Activated CD8-positive, alpha-beta memory T cell treated with anti-CD3 and anti-CD28 coated beads, Interleukin-2, amount 50 U/mL, for 24 hours (primary cell): ENCODE results near the gene DUOX1.
"Not testable (repeated sequence)": the region's sequence is repeated elsewhere in the genome, so short reads cannot be mapped to it uniquely, and the experiment has no call there.

ENCODE experiments used
- DNase-seq: peaks from one replicate; pipeline ENCODE4 v3.0.0-alpha.2; 2020; ENCODE audit errors: extremely low read depth

DUOX1 gene

DNA sequence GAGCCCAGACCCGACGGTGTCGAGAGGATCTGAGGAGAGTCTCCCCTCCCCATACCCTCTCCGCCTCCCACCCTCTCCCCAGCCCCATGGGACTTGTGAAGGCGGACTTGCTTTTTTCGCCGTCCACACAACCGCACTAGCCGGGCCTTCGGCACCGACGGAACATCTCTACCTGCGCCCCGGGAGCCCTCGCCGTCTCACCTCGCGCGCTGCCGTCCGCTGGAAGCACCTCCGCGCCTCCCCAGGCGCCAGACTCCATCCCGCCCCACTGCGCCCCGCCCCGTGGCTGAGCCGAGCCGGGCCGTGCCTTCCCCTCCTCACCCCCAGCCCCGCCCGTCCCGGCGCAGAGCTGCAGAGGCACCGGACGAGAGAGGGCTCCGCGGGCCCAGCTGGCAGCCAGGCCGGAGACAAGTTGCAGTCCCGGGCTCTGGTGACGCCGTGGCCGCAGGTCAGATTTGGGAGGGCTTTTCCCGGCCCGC, at the start of gene DUOX1, which contains the start of gene DUOXA1:
TSS of gene DUOX1 (plus strand) at position 344 of the 479 bp plus-strand sequence. CDS start 1,973 bp downstream, outside the sequence.
TSS of gene DUOXA1 (minus strand) at position 229 of the 479 bp plus-strand sequence. CDS start 6,865 bp downstream, outside the sequence.
- DNase-seq, result no peak

DNA sequence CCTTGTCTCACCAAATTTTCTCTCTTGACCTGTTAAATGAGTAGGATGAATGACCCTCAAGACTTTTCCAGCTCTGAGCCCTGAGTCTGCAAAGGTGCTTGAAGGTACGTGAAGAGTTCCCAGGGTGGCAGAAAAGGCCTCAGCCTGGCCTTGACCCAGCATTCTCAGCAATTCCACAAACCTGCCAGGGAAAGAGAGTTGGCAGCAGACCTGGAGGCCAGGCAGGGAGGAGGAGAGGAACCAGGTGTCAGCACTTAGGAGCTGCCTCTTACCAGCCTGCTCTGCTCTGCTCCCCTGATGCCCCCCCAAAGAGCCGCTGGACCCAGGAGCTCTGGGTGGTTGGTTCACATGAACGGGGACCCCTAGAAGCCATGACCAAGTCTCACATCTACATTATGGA, 49.2 kb upstream of the DUOX1 start:
- DNase-seq, result not testable (repeated sequence)

DNA sequence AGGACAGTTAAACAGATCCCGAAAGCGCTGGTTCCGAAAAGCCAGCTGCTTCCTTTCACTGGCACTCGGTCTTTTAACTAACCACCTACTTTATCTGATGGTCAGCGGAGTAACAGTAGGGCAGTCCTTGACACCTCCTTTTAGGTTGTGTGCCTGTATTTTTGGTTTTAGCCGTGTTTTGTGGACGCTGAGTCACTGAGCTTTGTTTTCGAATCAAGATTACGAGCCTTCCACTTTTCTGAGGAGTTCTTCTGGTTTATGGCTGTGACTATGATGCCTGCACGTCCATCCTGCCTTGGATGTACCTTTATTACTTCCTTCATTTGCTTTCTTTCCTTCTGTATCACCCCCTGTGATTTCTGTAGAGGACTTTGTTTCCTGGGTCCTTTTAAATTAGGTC, 47.4 kb upstream of the DUOX1 start:
- not testable (repeated sequence) for DNase-seq

DNA sequence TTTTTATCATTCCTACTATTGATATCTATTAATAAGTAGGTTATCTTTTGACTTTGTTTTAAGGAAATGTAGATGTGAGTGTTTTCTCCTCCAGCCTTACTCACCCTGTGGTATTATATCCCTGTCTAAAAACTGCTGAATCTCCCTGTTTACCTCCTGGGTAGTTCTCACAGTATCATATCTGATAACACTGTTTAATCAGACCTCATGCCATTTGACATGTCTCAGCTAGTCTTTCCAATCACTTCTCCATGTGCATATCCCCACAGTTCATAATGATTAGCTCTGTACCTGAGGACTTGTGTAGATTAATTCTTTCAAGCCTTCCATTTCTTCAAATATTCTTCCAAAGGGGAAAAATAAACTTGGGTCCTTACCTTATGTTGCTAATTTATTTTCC, 46.6 kb upstream of the DUOX1 start:
- DNase-seq, result no peak

DNA sequence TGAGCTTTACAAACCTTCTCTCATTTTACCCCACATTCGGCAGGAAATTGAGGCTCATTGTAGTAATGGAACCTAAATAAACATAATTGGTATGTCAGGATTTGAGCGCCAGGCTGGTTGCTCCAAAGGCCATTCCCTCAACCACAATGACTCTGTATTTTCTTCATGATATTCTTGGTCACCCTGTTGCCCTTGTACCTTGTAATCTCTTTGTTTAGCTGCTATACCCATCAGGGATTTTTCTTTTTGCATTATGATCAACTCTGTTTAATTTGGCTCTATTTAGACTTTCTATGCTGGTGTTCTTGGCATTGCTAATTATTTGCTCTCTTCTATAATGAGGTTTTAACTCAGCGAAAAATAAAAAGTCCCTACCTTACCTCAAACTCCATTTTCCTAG, 45.6 kb upstream of the DUOX1 start:
- no peak for DNase-seq

DNA sequence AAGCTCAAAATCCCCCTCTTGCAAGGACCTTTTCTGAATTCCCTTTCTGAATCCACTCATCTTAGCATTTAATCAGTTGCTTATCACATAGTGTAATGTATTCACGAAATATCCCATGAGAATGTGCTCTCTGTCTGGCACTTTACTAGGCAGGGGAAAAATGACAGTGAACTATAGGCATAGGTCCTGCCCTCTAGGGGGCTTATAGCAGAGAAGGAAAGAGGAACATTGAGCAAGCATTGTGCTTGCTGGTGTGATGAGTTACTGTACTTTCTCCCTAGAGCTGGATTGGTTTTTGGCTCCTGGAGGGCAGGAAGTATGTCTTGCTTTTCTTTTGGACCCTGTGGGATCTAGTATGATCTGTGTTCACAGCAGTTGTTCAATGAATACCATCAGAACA, 42.3 kb upstream of the DUOX1 start:
- no peak for DNase-seq

DNA sequence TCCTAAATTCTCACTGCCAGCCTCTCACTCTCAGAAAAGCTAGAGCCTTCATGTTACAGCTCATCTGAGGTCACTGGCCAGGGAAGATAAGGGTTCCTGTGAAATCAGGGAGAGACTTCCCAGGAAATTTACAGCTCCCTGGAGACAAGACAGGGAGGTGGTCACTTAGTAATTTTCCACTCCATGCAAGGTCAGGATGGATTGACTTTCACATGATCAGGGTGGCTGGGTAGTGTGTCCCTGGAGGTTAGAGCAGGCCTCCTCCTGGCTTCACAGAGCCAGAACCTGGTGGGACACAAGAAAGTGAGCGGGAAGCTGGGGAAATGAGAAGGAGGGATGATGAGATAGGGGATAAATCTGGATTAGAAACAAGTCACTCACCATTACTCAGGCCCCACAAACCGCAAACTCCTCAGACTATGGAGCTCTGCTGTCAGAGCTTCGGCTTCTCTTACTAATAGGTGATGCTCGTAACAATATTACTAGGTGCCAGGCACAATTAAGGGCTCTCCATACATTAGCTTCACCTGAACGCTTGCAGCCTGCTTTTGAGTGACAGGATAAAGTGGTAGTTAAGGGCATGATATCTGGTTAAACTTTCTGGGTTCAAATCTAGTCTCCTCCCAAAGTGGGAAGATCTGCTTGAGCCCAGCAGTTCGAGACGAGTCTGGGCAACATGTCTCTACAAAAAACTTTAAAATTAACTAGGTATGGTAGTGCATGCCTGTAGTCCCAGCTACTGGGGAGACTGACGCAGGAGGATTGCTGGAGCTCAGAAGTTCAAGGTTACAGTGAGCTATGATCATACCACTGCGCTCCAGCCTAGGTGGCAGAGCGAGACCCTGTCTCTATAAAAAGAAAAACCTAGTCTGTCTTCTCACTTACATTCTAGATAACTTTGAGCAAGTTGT, 40.7 kb upstream of the DUOX1 start:
- no peak for DNase-seq

DNA sequence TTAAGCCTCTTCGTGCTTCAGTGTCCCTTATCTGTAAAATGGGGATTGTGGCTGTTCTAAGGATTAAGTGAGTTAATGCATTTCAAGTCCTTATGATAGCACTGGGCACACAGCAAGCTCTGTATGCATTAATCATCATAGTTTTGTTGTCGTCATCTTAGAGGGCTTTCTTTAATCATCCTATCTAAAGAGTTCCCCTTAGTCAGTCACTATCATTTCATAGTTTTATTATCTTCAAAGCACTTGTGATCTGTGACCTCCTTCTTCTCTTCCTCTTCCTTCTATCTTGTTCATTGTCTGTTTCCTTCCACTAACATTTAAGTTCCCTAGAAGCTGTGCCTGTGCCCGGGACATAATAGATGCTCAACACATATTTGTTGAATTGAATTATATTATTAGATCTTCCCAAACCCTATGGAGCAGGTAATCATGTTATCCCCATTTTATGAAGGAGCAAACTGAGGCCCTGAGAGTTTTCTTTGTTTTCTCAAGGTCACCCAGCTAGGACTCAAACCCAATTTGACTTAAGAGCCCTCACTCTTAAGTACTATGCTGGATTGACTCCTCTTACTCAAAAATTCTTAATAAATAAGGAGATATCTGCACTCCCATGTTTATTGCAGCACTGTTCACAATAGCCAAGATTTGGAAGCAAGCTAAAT, 40.0 kb upstream of the DUOX1 start:
- no peak for DNase-seq

DNA sequence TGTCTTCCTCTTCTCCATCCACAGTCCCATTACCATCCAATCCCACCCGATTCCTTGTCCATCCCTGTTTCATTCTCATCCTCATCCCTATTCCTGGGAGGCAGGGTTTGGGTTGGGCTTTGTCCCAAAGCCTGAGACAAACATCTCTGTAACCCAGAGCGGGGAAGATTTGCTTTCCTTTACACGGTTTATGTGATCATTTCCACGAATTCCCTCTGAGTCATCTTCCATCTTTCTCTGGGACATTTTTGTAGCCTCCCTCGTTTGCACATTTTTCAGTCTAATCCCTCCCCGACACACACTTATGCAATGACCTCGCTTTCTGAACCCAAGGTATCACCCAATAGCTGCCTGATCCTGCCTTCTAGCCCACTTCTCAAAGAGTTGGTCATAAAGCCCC, 38.6 kb upstream of the DUOX1 start:
- DNase-seq, result no peak

DNA sequence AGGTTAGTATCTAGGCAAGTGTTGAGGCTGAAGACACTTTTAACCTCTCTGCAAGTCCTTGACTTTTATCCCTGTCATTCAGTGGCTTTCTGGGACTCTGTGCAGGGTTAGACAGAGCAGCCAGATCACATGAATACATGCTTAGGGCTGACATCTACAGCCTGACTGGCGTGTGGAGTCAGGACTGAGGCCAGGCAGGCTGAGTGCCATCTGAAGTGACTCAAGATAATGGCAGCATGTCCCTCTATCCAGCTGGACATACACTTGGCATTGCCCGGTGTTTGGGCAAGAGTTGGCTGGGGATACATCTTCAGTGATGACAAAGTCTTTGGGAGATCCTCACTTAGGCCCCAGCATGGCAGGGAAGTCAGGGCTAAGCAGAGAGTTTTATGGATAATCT, 38.2 kb upstream of the DUOX1 start:
- DNase-seq, result no peak

DNA sequence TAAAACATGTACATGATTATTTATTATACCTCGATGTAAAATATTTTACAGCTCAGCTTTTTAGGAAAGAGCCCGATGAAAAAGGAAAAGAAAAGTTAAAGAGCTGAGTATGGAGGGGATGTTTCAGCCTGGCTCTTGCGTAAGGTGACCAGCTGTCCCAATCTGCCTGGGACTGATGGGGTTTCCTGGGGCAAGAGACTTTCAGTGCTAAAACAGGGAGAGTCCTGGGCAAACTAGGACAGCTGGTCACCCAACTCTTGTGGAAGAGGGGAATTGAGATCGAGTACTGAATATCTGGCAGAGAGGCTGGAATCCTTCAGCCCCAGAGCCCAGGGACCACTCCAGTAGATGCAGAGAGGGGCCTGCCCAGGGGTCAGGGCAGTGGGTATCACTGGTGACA, 36.8 kb upstream of the DUOX1 start:
- no peak for DNase-seq

DNA sequence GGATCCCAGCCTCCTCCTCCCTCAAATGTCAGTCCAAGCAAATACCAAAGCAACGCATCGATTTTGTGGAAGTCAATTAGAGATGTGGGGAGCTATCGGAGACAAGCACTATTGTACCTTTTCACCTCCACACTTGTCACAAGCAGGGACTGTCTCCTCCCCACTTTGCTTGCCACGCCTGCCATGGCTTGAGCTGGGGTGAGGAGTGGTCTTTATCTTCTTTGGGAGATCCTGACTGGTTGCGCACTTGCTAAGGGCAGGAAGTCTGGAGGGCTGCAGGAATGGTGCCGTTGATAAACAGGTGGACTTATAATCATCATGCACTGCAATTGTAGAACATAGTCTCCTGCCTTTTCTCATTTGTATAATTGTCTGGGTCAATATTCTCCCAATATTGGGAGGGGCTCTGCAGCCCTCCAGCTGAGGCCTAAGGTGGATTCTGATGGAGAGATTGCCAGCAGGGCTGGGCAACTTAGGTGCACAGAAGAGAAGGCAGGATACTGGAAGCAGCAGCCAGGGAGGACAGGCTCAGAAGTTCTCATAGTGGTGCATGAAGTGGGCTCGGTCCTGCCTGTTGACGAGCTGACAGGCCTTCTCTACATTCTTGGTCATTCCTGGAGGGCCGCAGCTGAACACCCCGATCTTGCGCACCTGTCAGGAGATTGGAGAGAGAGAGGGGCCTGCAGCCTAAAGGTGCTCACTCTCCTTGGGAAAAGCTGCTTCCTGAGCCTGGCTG, 36.0 kb upstream of the DUOX1 start:
- DNase-seq, result no peak

DNA sequence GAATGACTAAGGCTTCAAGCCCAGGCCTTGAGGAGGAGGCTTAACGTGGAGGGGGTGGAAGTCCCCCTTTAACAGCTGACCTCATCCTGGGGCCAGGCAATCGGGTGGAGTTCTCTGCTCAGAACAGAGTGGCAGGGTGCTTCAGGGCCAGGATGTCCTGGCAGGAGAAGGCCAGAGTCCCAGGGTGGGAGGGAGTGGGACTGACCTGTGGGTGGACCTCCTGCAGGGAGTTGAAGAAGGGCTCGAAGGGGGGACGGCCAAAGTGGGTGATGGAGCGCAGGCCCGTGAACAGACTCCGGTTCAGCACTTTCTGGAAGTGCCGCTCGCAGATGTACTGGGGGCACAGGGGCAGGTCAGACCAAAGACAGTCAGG, 35.5 kb upstream of the DUOX1 start:
- no peak for DNase-seq

DNA sequence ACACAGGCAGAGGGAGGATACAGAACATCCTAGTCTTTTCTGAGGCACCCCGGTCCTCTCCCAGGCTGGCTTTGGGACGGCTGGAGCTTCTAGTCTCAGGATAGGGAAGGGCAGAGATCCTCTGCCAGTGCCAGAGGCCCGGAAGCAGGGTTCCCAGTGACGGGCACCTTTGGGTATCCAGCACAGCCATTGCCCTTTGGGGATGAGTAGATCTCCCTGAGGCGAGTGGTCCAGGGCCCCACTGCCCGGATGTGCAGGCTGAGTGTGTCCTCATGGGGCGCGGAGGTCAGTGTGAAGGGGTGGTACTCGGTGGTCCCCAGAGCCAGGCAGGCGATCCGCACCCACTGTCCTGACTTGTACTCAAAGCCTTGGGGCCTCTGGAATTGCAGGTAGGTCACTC, 34.1 kb upstream of the DUOX1 start:
- DNase-seq, result no peak

DNA sequence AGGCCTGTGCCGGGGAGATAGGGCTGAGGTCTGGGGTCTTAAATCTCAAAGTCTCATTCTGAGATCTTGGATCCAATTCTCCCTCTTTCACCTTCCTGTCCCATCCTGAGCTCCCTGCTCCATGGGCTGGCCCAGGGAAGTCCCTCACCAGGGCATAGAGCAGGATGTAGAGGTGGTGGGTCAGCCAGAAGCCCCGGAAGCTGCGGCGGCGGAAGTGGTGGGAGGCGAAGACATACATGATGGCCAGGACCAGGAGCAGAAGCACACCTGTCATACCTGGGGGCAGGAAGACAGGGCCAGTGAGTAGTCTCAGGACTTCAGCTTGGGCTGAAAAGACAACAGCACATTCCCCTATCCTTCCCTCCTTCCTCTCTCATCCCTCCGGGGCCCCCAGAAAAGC, 32.3 kb upstream of the DUOX1 start:
- no peak for DNase-seq

DNA sequence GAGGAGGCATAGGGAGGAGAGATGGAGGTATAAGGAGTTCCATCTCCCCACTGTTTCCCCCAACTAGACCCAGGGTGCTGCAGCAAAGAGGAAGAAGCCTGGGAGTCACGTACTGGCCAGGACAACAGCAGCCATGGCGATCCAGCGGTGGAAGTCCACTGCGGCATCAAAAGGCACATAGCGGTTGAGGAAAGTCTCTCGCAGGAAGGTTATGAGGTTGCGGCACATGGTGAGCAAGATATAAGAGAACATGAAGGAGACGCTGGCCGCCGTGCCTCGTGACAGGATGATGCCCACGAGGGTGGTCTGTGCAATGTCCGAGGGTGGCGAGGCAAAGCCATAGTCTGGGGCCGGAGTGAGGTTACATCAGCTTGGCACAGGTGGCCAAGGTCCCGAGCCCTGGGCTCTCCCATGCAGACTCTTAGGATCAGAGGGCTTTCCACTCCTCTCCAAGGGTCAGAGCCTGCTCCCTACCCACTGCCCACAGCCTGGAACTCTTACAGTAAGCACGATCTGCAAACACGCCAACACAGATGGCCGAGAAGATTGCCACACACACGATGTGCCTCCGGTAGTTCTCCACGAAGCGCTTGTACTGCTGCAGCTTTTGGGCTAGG, 30.1 kb upstream of the DUOX1 start:
- no peak for DNase-seq

DNA sequence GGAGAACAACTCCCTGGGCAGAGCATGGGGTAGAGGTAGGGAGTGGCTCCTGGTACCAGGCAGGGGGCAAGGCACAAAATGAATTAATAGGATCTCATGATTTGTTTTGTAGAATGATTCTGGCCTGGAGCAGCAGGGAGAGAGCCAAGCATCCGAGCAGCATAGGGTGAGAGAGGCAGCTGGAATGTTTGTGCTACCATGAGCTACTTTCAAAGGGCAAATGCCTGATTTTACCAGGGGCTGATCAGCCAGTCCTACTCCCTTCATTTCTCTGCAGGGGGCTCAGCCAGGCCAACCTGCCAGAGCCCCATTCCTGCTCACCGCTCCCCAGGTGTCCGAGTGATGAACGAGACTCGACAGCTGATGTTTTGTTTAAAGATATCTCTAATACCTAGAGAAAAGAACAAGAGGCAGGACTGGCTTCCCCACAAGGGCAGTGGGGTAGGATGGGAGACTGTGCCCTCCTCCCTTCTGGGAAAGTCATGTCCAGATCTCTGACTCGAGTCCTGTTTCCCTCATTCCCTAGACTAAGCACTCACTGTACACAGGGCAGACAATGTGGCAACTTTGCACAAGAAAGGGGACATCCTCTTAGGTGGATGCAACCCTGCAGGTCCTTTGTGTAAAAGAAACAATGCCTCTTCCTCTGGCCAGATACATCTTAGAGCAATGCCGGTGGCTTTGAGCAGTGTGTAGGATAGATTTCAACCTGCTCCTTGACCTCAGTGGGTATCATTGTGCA, 28.7 kb upstream of the DUOX1 start:
- no peak for DNase-seq

DNA sequence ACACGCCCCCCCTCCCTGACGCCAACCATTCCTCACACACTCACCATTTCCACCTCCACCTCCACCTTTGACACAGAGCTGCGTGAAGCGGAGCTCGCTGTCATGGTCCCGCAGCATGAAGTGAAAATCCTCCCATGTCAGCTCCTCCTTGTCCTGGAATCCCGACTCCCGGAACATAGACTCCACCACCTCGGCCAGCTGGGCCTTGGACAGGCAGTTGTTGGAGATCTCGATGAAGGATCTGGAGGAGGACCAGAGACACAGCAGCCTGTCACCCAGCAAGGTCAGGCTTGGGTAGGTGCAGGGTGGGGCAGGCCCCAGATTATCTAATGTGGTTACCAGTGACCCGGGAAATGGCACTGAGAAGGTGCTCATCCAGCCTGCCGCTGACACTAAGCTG, 28.0 kb upstream of the DUOX1 start:
- no peak for DNase-seq

DNA sequence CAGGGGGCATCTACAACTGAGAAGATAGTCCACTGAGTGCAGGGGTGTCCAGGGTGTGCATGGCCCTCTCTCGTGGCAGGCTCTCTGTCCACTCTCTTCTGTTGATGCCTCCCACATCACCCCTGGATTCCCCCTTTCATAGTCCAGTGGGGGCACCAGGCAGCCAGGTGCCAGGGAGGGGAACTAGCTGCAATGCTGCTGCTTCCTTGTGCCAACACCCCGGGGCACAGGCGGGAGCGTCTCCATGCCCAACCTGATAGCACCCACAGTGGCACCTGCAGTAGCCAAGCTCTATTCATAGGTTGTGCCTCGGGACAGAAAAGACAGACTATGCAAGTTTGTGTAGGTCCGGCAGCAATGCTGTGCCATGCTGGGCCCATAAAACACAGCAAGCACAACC, 27.6 kb upstream of the DUOX1 start:
- DNase-seq, result no peak

DNA sequence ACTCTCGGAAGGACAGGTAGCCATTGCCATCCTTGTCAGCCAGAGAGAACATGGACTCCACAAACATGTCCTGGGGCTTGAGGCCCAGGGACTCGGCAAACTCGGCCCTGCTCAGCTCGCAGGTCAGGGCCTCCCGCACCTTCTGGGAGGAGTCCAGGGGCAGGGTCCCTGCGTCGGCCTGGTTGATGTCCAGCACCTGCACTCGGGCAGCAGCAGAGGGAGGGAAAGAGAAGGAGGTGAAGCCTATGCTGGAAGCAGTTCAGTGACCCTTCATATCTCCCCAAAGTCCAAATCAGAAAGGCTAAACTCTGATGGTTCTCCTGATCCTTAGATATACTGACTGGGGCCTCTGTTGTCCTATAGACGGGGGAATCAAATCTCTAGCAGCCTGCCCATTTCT, 25.6 kb upstream of the DUOX1 start:
- DNase-seq, result not testable (repeated sequence)

DNA sequence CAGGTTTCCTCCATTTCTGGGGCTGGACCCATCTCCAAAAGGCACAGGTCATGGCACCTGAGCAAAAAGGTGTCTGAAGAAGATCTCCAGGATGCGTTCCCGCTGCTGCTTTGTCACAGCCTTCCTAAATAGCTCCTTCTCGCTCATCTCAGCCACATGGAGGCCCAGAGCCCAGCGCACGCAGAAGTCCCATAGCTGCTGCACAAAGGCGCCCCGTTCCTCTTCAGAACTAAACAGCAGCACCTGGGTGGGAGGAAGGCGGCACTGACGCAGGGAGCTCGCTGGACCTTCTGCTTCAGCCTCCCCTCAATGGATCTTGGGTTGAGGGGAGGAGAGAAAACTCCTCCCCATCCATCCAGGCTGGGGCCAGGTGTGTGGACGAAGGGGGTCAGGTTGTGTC, 24.2 kb upstream of the DUOX1 start:
- DNase-seq, result no peak
